BJ (cell line): Measurements from ENCODE around the gene DHH. TPM values are rescaled to one million over a fixed set of nuclear protein-coding genes. Genes with fewer than 3 reads are reported as not detected.
"Not testable (repeated sequence)": the region's sequence is repeated elsewhere in the genome, so short reads cannot be mapped to it uniquely, and the experiment has no call there.

Experiments
- CTCF ChIA-PET: fragments of 350-600 bp; formaldehyde crosslinking; extraction: SDS; loops from one replicate; lab custom pipeline; 2021; ENCODE audit warnings: antibody characterized with exemption, inconsistent platforms; lab: Yijun Ruan, JAX
- POLR2A ChIA-PET: fragments of 300-600 bp; sonication (Branson Sonifier 250); formaldehyde crosslinking; extraction: SDS; loops from one replicate; lab custom pipeline; 2021; ENCODE audit warnings: antibody characterized with exemption; lab: Charles Lee
- DNase-seq: peaks from one replicate; pipeline ENCODE4 v3.0.0-alpha.2; 2011; ENCODE audit warnings: low read depth
- H3K27me3 ChIP-seq: 2 replicates; pipeline ENCODE4 v1.6.0; 2011; ENCODE audit warnings: low read length; ENCODE audit not compliant: control insufficient read depth, insufficient read depth
- H3K36me3 ChIP-seq: 2 replicates; pipeline ENCODE4 v1.5.1; 2011; ENCODE audit warnings: low read length; ENCODE audit not compliant: control insufficient read depth, insufficient read depth
- H3K4me3 ChIP-seq: 2 replicates; pipeline ENCODE4 v1.5.1; 2011; ENCODE audit warnings: low read depth, mild to moderate bottlenecking, control low read depth, low read length
- polyA plus RNA-seq: library from polyadenylated mRNA; depleted of rRNA; stranded (reverse); fragments of >200 nt; gene quantifications from 2 replicates; pipeline ENCODE4 v1.2.3, GENCODE V29; 2011
- TF ChIP-seq, protein P1 (sequence below): IDR thresholded peaks from 2 replicates; pipeline ENCODE4 v1.5.1; 2011; ENCODE audit warnings: low read depth, mild to moderate bottlenecking, control low read depth, inconsistent platforms, low read length, moderate library complexity; ENCODE audit not compliant: insufficient read depth

Gene DHH
- polyA plus RNA-seq, 1 experiment = not detected

DNA sequence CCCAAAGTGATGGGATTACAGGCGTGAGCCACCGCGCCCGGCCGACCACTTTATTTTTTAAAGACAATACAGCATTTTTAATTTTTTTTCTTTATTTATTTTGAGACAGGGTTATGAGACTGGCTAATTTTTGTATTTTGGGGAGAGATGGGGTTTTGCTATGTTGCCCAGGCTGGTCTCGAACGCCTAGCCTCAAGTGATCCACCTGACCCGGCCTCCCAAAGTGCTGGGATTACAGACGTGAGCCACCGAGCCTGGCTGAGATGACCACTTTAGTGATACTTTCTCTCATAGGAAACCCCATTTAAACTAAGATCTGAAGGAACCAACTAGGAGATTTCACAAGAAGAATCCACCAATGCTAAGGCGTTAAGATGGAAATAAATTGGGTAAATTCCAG lies 23.6 kb downstream of the DHH start:
- POLR2A ChIA-PET = no interaction called here
- Histone ChIP-seq H3K4me3 (no peak overlapping the region), H3K36me3 (no peaks in the 10 kb centered on the region), H3K27me3 (no peaks in the 10 kb centered on the region)
- CTCF ChIA-PET = interaction anchor here (7.7 kb wide), 1 partner anchor 18 kb away, joined by 51 read pairs; no protein-coding TSS in a partner anchor
- DNase-seq = no peak
- TF ChIP-seq, protein P1, sequence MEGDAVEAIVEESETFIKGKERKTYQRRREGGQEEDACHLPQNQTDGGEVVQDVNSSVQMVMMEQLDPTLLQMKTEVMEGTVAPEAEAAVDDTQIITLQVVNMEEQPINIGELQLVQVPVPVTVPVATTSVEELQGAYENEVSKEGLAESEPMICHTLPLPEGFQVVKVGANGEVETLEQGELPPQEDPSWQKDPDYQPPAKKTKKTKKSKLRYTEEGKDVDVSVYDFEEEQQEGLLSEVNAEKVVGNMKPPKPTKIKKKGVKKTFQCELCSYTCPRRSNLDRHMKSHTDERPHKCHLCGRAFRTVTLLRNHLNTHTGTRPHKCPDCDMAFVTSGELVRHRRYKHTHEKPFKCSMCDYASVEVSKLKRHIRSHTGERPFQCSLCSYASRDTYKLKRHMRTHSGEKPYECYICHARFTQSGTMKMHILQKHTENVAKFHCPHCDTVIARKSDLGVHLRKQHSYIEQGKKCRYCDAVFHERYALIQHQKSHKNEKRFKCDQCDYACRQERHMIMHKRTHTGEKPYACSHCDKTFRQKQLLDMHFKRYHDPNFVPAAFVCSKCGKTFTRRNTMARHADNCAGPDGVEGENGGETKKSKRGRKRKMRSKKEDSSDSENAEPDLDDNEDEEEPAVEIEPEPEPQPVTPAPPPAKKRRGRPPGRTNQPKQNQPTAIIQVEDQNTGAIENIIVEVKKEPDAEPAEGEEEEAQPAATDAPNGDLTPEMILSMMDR = no peak

DNA sequence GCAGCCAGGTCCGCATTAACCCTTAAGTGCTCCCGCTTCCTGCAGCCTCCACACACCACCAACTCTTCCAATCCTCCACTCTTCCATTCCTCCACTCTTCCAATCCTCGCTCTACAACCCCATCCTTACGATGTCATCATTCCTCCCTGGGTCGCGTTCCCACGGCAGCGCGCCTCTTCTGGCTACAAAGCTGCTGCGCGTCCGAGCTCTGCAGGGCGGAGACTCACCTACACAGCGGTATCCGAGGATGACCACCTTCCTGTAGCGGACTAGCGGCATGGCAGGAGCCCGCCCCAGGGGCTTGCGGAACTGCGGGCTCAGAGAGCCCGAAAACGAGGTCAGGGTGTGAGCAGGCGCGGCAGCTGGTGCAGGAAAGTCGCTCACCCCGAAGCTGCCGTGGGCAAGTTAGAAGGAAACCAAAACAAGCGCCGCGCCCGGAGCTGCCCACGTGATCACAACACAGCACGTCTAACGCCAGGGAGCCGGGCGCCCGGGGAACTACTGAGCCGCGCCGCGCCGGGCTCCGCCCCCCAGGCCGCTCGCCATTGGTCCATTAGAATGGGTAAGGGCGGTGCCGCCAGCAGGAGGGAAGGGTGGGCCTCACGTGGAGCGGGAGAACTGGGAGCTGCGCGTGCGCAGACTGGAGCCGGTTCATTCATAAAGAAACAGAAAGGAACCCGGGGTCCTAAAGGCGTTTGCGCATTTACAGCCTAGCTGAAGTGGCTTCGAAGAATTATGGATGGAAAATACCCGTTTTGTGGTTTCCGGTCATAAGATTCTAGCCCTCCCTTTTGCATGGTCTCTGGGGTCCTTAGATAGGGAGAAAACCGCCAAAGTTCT lies 24.9 kb downstream of the DHH start, which contains the start of gene RHEBL1:
TSS of gene RHEBL1 (minus strand) at position 473 of the 840 bp plus-strand sequence. CDS start at position 279, 194 bp downstream.
- ChIA-PET POLR2A (no interaction called here), CTCF (interaction anchor here (0.7 to 7.7 kb wide), 7 partner anchors 9 to 165 kb away, joined by 3 to 51 read pairs (median 4); no protein-coding TSS in a partner anchor)
- H3K4me3 ChIP-seq = peak within 1 kb of the TSS; percentile 71
- TF ChIP-seq, protein P1 = peak; percentile 21
- H3K36me3 ChIP-seq = no peaks in the 10 kb centered on the region
- peak; percentile 71 for DNase-seq
- H3K27me3 ChIP-seq = no peaks in the 10 kb centered on the region

DNA sequence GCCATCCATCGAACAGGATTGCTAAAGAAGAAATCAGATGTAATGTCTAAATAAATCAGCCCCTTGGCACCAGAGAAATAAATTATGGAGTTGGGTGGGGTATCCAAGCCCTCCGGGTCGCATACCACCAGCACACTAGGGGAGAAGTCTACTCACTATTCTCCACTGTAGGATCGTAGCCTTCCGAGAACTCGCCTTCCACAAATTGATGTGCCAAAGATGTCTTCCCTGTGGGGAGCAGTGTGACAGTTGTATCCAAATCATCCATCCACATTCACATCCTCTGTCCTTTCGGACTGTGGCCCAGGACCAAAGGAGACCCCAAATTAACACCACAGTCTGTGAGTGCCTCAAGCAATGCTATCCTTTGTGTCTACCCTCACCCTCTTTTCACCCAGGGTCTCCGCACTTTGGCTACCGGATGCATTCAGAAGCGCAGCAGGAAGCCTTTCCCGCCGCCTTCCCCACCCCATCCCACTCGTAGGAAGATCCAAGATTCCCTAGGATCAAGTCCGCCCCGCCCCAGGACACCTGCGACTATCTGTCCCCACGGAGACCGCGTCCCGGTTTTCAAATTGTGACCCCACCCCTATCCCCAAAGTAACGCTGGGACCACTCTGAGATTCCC lies 25.6 kb downstream of the DHH start:
- Histone ChIP-seq H3K36me3 (no peaks in the 10 kb centered on the region), H3K4me3 (peak overlapping the region; percentile 71), H3K27me3 (no peaks in the 10 kb centered on the region)
- POLR2A ChIA-PET = no interaction called here
- no peak for DNase-seq
- TF ChIP-seq, protein P1 = no peak
- CTCF ChIA-PET = interaction anchor here (1.4 to 7.7 kb wide), 6 partner anchors 9 to 52 kb away, joined by 3 to 98 read pairs (median 6); no protein-coding TSS in a partner anchor

DNA sequence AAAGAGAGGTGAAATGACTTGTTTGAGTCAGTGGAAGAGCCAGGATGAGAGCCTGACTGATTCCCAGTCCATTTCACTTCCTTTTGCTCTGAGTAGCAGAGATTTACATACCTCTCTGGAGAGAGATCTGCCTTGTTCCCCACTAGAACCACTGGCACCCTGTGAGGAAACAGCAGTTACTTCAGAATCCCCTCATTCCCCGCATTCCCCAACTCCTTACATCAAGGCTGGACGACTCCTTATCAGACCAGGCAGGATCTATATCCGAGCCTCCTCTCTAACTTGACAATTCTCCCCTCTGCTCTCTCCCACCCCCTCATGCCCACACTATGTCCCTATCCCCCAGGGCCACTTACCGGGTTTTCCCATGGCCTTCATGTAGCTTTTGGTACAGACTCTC lies 28.5 kb downstream of the DHH start:
- ChIA-PET CTCF (interaction anchor here (1.0 to 7.5 kb wide), 8 partner anchors 9 to 59 kb away, joined by 3 to 98 read pairs (median 7); no protein-coding TSS in a partner anchor), POLR2A (interaction anchor here (0.7 kb wide), 1 partner anchor 45 kb away, joined by 3 read pairs; no protein-coding TSS in a partner anchor)
- no peaks in the 10 kb centered on the region for H3K36me3 ChIP-seq
- no peaks in the 10 kb centered on the region for H3K27me3 ChIP-seq
- H3K4me3 ChIP-seq = no peak overlapping the region
- DNase-seq = no peak
- TF ChIP-seq, protein P1 = no peak

DNA sequence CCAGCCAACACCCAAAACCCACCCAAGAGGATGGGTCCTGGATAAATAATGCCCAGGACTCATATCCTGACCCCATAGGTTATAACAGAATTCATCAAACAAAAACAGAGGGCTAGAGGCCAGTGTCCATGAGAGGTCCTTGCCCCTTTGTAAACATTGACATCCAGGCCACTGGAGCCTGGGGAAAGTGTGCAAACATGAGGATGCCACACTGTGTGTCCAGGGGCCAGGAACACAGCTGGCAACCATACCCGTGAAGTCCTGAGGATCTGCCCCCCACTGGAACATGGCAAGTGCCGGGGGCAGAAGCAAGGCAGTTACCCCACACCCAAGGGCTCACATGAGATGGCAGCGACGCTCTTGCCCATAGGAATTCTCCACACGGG lies 29.8 kb downstream of the DHH start:
- Histone ChIP-seq H3K36me3 (no peaks in the 10 kb centered on the region), H3K4me3 (no peak overlapping the region), H3K27me3 (no peaks in the 10 kb centered on the region)
- CTCF ChIA-PET = interaction anchor here (0.6 to 7.5 kb wide), 28 partner anchors 9 to 278 kb away, joined by 3 to 98 read pairs (median 7); partner anchors contain the start of genes DHH and LMBR1L
- POLR2A ChIA-PET = no interaction called here
- DNase-seq = no peak
- TF ChIP-seq, protein P1 = no peak

DNA sequence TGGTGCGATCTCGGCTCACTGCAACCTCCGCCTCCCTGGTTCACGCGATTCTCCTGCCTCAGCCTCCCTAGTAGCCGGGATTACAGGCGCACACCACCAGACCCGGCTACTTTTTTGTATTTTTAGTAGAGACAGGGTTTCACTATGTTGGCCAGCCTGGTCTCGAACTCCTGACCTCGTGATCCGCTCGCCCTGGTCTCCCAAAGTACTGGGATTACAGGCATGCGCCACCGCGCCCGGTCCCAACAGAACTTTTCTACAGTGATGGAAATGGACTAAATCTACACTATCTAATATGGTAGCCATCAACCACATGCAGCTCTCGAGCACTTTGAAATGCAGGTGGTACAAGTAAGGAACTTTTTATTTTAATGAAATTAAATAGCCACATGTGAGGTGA lies 32.7 kb downstream of the DHH start:
- CTCF ChIA-PET = interaction anchor here (0.6 to 7.5 kb wide), 3 partner anchors 13 to 229 kb away, joined by 3 to 98 read pairs (median 38); no protein-coding TSS in a partner anchor
- POLR2A ChIA-PET, H3K27me3 ChIP-seq, DNase-seq, H3K4me3 ChIP-seq, H3K36me3 ChIP-seq: not testable (repeated sequence)
